Measurements from ENCODE around the gene TTC28.

GRCh38 chr22:28220626-28221363 is 458.8 kb downstream of the TTC28 start:
- no peak for TF ChIP-seq CTCF (IDR thresholded peaks at IDR 0.05; ENCODE audit: extremely low read depth in 1 of 2, insufficient read depth in 1 of 2, low read depth in 1 of 2, low read length in 2 of 2)
- no peak for TF ChIP-seq EZH2 (IDR thresholded peaks at IDR 0.05; ENCODE audit: borderline replicate concordance, low read depth, low read length, severe bottlenecking)
- no peak for TF ChIP-seq MAX (IDR thresholded peaks at IDR 0.05; ENCODE audit: insufficient read depth, insufficient read length)
- no peak for TF ChIP-seq POLR2A (IDR thresholded peaks at IDR 0.05; ENCODE audit: low read depth, low read length)
- no peak for TF ChIP-seq JUN (IDR thresholded peaks at IDR 0.05; ENCODE audit: borderline replicate concordance, insufficient read depth, insufficient read length, low read depth)
- TF ChIP-seq MYC (IDR thresholded peaks at IDR 0.05; ENCODE audit: low read depth, low read length): no peak
- TF ChIP-seq POLR2AphosphoS5 (IDR thresholded peaks at IDR 0.05; ENCODE audit: insufficient read depth, low read depth, low read length): no peak

Data from endothelial cell of umbilical vein (primary cell).